Measurements from ENCODE around the gene SLAMF1.

- TF ChIP-seq POLR2A (IDR thresholded peaks at IDR 0.05; ENCODE audit: low read depth, low read length): peak; percentile 39; the same call in 1 of the 2 replicates
- TF ChIP-seq TAF1 (IDR thresholded peaks at IDR 0.05; ENCODE audit: low read depth, low read length): peak; percentile 38; the same call in 1 of the 2 replicates
- no peak for TF ChIP-seq SPI1 (IDR thresholded peaks at IDR 0.05; ENCODE audit: low read depth, low read length)
These were observed 78.8 kb downstream of the SLAMF1 start for GRCh38 chr1:160567858-160568682.

Measured in GM12891 (cell line).